ENCODE measurements around the gene HES7.

HES7 gene

GRCh38 chr17:8154608-8155155 is 30.8 kb upstream of the HES7 start:
- TF ChIP-seq CTCF (IDR thresholded peaks at IDR 0.05; ENCODE audit: low read length, missing control alignments), result no peak
- peak; percentile 50 for DNase-seq (ENCODE audit: low read depth)
- peak overlapping the region; percentile 79 for H3K4me3 ChIP-seq (replicated peaks; ENCODE audit: low read depth, low read length)

GRCh38 chr17:8153957-8154607 is 30.2 kb upstream of the HES7 start:
- peak overlapping the region; percentile 79 for H3K4me3 ChIP-seq (replicated peaks; ENCODE audit: low read depth, low read length)
- TF ChIP-seq CTCF (IDR thresholded peaks at IDR 0.05; ENCODE audit: low read length, missing control alignments), result no peak
- peak; percentile 100 for DNase-seq (ENCODE audit: low read depth)

GRCh38 chr17:8153525-8153956 is 29.6 kb upstream of the HES7 start:
- TF ChIP-seq CTCF (IDR thresholded peaks at IDR 0.05; ENCODE audit: low read length, missing control alignments), result no peak
- peak; percentile 98 for DNase-seq (ENCODE audit: low read depth)
- peak overlapping the region; percentile 57 for H3K4me3 ChIP-seq (replicated peaks; ENCODE audit: low read depth, low read length)

- no peak for TF ChIP-seq CTCF (IDR thresholded peaks at IDR 0.05; ENCODE audit: low read length, missing control alignments)
- DNase-seq (ENCODE audit: low read depth), result no peak
- H3K4me3 ChIP-seq (replicated peaks; ENCODE audit: low read depth, low read length), result peak overlapping the region; percentile 85
Measured at GRCh38 chr17:8153031-8153451, 29.1 kb upstream of the HES7 start.

- DNase-seq (ENCODE audit: low read depth), result peak; percentile 98
- H3K4me3 ChIP-seq (replicated peaks; ENCODE audit: low read depth, low read length), result peak within 1 kb of the TSS; percentile 85
- no peak for TF ChIP-seq CTCF (IDR thresholded peaks at IDR 0.05; ENCODE audit: low read length, missing control alignments)
Measured at GRCh38 chr17:8152112-8152775, 28.3 kb upstream of the HES7 start, which contains the start of gene PER1. TSS of gene PER1 (minus strand) at chr17:8152404. CDS start at chr17:8150706, 1,698 bp downstream.

- TF ChIP-seq CTCF (IDR thresholded peaks at IDR 0.05; ENCODE audit: low read length, missing control alignments), result no peak
- peak overlapping the region; percentile 85 for H3K4me3 ChIP-seq (replicated peaks; ENCODE audit: low read depth, low read length)
- peak; percentile 73 for DNase-seq (ENCODE audit: low read depth)
Measured at GRCh38 chr17:8151641-8152111, 27.8 kb upstream of the HES7 start.
